ENCODE measurements around the gene HIVEP3. TPM values are rescaled to one million over a fixed set of nuclear protein-coding genes. Genes with fewer than 3 reads are reported as not detected.

HIVEP3 gene
- total RNA-seq, 1 experiment from 2014 or later, result 1.4 TPM

DNA sequence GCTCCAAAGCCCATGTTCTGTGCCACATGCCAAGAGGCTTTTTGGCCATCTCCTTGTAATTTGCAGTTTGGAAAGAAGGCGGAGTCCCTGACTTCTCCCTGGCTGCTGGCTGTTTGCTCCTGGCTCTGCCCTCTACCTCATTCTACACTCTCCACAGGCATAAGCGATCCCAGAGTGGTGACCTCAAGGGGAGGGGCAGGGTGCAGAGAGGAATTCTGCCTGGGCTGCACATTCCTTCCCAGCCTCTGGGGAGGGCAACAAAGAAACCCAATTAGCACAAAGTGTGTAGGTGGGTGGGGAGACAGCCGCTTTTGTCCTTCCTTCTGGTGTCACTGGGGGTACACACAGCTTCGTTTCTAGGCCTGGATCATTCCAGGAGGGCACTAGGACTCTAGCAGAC lies 95.3 kb downstream of the HIVEP3 start:
- Histone ChIP-seq H2BK15ac (ENCODE audit: low read depth, low read length) (no peak overlapping the region), H3K4me2 (ENCODE audit: insufficient read depth, insufficient read length, low read length) (peak overlapping the region; percentile 6), H4K5ac (ENCODE audit: insufficient read length, low read depth, low read length) (no peak overlapping the region), H3K4ac (ENCODE audit: low read depth, low read length) (no peak overlapping the region), H3K18ac (ENCODE audit: insufficient read length, low read depth, low read length) (no peak overlapping the region), H2BK12ac (ENCODE audit: insufficient read length, low read depth, low read length) (no peak overlapping the region), H4K91ac (ENCODE audit: insufficient read length, low read depth, low read length) (no peak overlapping the region), H3K27me3 (ENCODE audit: insufficient read depth, low read length) (no peaks in the 10 kb centered on the region), H3K23ac (ENCODE audit: insufficient read length, low read depth, low read length) (no peak overlapping the region), H3K56ac (ENCODE audit: insufficient read length, low read depth, low read length) (no peak overlapping the region), H4K8ac (replicated peaks; ENCODE audit: insufficient read length, low read depth, low read length) (no peak overlapping the region), H3T11ph (ENCODE audit: low read length) (no peak overlapping the region), H3K14ac (ENCODE audit: insufficient read depth, low read length) (no peak overlapping the region), H2BK5ac (ENCODE audit: insufficient read length, low read length) (no peak overlapping the region), H3K4me1 (ENCODE audit: insufficient read depth, low read length) (peaks cover 7% of the 10 kb centered on the region; the same call in 1 of the 2 replicates), H3K79me1 (ENCODE audit: insufficient read depth, low read depth, low read length, poor library complexity, severe bottlenecking) (no peaks in the 10 kb centered on the region), H2BK120ac (ENCODE audit: low read depth, low read length, poor library complexity, severe bottlenecking) (no peak overlapping the region), H2BK20ac (ENCODE audit: low read depth, low read length, poor library complexity, severe bottlenecking) (no peak overlapping the region), H2AFZ (ENCODE audit: low read length) (no peak overlapping the region), H3K9me3 (ENCODE audit: control insufficient read depth, low read depth, low read length) (no peaks in the 10 kb centered on the region), H3K27ac (ENCODE audit: insufficient read length, low read depth, low read length) (no peak overlapping the region), H3K79me2 (ENCODE audit: insufficient read depth, low read length) (no peaks in the 10 kb centered on the region), H4K20me1 (ENCODE audit: control insufficient read depth, insufficient read depth, insufficient read length) (no peaks in the 10 kb centered on the region), H3K23me2 (ENCODE audit: insufficient read length, low read depth, low read length, poor library complexity, severe bottlenecking) (no peaks in the 10 kb centered on the region), H3K9ac (ENCODE audit: extremely low read depth, insufficient read length, low read length) (no peak overlapping the region), H2AK5ac (ENCODE audit: insufficient read length, low read length) (no peak overlapping the region)
- Mint-ChIP-seq H3K27ac (peak overlapping the region in 2 of 3 experiments; percentile 49 to 67; a peak in 2 of 7 replicates), H3K27me3 (ENCODE audit: low read depth) (no peaks in the 10 kb centered on the region; the same call in 1 of the 2 replicates), H3K4me3 (0 out of 5 replicates have a peak overlapping the region, but pooled peaks of 1 of the 2 experiments have one; percentile 21), H3K36me3 (ENCODE audit: insufficient read depth in 1 of 3, low read depth in 3 of 3) (no peaks in the 10 kb centered on the region), H3K4me1 (peaks cover 56 to 57% of the 10 kb centered on the region in 2 experiments), H3K9me3 (no peaks in the 10 kb centered on the region; a peak in 1 of 5 replicates)
- DNase-seq, result peak; percentile 91
- TF ChIP-seq, protein P1, sequence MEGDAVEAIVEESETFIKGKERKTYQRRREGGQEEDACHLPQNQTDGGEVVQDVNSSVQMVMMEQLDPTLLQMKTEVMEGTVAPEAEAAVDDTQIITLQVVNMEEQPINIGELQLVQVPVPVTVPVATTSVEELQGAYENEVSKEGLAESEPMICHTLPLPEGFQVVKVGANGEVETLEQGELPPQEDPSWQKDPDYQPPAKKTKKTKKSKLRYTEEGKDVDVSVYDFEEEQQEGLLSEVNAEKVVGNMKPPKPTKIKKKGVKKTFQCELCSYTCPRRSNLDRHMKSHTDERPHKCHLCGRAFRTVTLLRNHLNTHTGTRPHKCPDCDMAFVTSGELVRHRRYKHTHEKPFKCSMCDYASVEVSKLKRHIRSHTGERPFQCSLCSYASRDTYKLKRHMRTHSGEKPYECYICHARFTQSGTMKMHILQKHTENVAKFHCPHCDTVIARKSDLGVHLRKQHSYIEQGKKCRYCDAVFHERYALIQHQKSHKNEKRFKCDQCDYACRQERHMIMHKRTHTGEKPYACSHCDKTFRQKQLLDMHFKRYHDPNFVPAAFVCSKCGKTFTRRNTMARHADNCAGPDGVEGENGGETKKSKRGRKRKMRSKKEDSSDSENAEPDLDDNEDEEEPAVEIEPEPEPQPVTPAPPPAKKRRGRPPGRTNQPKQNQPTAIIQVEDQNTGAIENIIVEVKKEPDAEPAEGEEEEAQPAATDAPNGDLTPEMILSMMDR (conservative IDR thresholded peaks at IDR 0.05), result no peak
- no CpG with 5 or more reads among the region's 4 CpGs for WGBS (ENCODE audit: extremely low coverage, insufficient read length, low lambda C conversion rate)

Measured in H9 (cell line).